ENCODE measurements around the gene SYT15B. TPM values are rescaled to one million over a fixed set of nuclear protein-coding genes. Genes with fewer than 3 reads are reported as not detected.

Gene SYT15B
- total RNA-seq, 1 experiment from 2014 or later, result 0.94 TPM

Other genes with a start within 250 kb of the SYT15B start
- gene AGAP9, start 240.0 kb downstream of the SYT15B start, total RNA-seq (2021), result 14.1 and 15.1 TPM in 2 replicates
- not detected in 2 replicates for gene NPY4R2, start 155.1 kb upstream of the SYT15B start, total RNA-seq (2021)
- not detected in 2 replicates for gene FAM25C, start 236.2 kb upstream of the SYT15B start, total RNA-seq (2021)